ENCODE data around the gene PTPRF. TPM values are rescaled to one million over a fixed set of nuclear protein-coding genes. Genes with fewer than 3 reads are reported as not detected.
A peak's percentile ranks its signal among the peaks of the same experiment; 100 is the strongest.

PTPRF gene
- total RNA-seq, 1 donor from 2014 or later, result 66.7 TPM

DNA sequence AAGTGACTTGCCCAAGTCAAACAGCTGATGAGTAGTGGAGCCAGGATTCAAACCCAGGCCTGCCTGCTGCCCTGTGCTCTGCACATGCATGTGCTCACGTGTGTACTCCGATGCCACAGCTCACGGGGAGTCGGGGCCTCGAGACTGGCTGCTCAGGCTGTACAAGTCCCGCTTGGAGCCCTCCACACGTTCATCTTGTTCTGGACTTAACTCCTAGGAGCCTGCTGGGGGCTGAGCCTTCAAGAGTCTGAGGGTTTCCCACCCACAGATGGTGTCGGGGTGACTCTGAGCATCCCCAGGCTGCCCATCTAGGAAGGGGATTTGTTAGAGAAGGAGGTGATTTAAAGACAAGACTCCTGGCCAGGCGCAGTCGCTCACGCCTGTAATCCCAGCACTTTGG lies 83.5 kb downstream of the PTPRF start:
- peaks cover 35% of the 10 kb centered on the region for H3K36me3 Mint-ChIP-seq (ENCODE audit: low read depth)
- TF ChIP-seq, protein P1, sequence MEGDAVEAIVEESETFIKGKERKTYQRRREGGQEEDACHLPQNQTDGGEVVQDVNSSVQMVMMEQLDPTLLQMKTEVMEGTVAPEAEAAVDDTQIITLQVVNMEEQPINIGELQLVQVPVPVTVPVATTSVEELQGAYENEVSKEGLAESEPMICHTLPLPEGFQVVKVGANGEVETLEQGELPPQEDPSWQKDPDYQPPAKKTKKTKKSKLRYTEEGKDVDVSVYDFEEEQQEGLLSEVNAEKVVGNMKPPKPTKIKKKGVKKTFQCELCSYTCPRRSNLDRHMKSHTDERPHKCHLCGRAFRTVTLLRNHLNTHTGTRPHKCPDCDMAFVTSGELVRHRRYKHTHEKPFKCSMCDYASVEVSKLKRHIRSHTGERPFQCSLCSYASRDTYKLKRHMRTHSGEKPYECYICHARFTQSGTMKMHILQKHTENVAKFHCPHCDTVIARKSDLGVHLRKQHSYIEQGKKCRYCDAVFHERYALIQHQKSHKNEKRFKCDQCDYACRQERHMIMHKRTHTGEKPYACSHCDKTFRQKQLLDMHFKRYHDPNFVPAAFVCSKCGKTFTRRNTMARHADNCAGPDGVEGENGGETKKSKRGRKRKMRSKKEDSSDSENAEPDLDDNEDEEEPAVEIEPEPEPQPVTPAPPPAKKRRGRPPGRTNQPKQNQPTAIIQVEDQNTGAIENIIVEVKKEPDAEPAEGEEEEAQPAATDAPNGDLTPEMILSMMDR (IDR thresholded peaks at IDR 0.05), result no peak

DNA sequence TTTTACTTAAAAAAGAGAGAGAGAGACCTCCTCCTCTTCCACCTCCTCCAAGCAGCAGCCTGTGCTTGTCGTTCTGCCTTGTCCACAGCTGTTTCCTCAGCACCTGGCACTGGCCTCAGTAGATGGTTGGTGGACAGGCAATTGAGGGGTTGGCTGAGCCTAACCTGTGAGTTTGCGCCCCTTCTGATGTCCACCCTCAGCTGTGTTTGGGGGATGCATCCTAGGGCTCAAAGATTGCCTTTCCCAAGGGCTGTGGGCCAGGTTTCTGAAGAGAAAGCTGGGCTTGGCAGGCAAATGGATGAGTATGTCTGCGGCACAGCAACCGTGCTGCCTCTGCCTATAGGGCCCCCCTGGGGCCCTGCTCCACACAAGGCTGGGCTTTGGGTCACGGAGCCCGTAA lies 84.2 kb downstream of the PTPRF start:
- no peak overlapping the region for H3K4me3 Mint-ChIP-seq (ENCODE audit: unreplicated experiment)
- no peaks in the 10 kb centered on the region for H3K9me3 Mint-ChIP-seq (ENCODE audit: low read depth)
- H3K27ac Mint-ChIP-seq (ENCODE audit: unreplicated experiment), result no peak overlapping the region
- TF ChIP-seq, protein P1 (IDR thresholded peaks at IDR 0.05), result no peak
- DNase-seq (ENCODE audit: low spot score), result no peak
- peaks cover 33% of the 10 kb centered on the region for H3K36me3 Mint-ChIP-seq (ENCODE audit: low read depth)
- H3K4me1 Mint-ChIP-seq (ENCODE audit: low read depth), result no peaks in the 10 kb centered on the region
- no peaks in the 10 kb centered on the region for H3K27me3 Mint-ChIP-seq (ENCODE audit: low read depth)

More for the DNA sequence above, 83.5 kb downstream of the PTPRF start:
- H3K27ac Mint-ChIP-seq (ENCODE audit: unreplicated experiment), result no peak overlapping the region
- H3K9me3 Mint-ChIP-seq (ENCODE audit: low read depth), result no peaks in the 10 kb centered on the region
- DNase-seq (ENCODE audit: low spot score), result peak; percentile 80
- H3K4me3 Mint-ChIP-seq (ENCODE audit: unreplicated experiment), result no peak overlapping the region
- no peaks in the 10 kb centered on the region for H3K4me1 Mint-ChIP-seq (ENCODE audit: low read depth)
- H3K27me3 Mint-ChIP-seq (ENCODE audit: low read depth), result no peaks in the 10 kb centered on the region

DNA sequence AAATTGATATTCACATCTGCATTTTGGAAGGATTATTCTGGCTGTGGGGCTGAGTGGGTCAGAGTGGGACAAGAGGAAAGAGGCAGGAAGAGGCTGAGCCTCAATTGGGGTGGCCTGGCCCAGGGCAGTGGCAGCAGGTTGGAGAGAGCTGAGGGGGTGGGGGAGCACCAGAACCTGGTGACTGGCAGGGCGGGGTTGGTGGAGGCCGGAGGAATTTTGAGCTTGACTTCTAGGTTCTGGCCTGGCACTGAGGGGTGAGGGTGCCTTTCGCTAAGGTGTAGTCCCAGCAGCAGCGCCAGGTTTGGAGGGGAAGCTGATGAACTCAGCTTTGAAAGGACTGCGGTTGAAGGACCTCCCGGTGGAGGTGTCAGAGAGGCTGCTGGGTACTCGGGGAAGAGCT lies 85.7 kb downstream of the PTPRF start:
- Mint-ChIP-seq H3K4me1 (ENCODE audit: low read depth) (no peaks in the 10 kb centered on the region), H3K36me3 (ENCODE audit: low read depth) (peaks cover 26% of the 10 kb centered on the region), H3K27me3 (ENCODE audit: low read depth) (no peaks in the 10 kb centered on the region), H3K9me3 (ENCODE audit: low read depth) (no peaks in the 10 kb centered on the region), H3K27ac (ENCODE audit: unreplicated experiment) (no peak overlapping the region), H3K4me3 (ENCODE audit: unreplicated experiment) (no peak overlapping the region)
- DNase-seq (ENCODE audit: low spot score), result no peak
- TF ChIP-seq, protein P1 (IDR thresholded peaks at IDR 0.05), result no peak

DNA sequence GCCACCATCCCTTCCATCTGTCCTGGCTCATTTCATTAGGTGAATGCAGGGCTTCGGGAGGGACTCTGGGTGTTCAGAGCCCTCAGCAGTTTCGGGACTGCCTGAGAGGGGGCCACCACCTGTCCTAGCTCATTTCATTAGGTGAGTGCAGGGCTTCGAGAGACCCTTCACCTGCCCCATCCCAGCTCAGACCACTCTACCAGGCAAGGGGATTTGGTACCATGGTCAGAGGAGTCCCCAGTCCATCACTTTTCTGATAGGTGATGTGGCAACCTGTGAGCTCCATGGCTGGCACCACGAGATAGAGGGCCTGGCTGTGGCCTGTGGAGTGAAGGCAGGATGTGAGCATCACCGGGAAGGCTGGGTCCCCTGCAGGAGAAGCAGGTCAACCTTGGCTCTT lies 86.3 kb downstream of the PTPRF start:
- no peaks in the 10 kb centered on the region for H3K9me3 Mint-ChIP-seq (ENCODE audit: low read depth)
- no peaks in the 10 kb centered on the region for H3K27me3 Mint-ChIP-seq (ENCODE audit: low read depth)
- TF ChIP-seq, protein P1 (IDR thresholded peaks at IDR 0.05), result no peak
- no peaks in the 10 kb centered on the region for H3K4me1 Mint-ChIP-seq (ENCODE audit: low read depth)
- H3K36me3 Mint-ChIP-seq (ENCODE audit: low read depth), result peaks cover 27% of the 10 kb centered on the region
- no peak for DNase-seq (ENCODE audit: low spot score)
- H3K27ac Mint-ChIP-seq (ENCODE audit: unreplicated experiment), result no peak overlapping the region
- no peak overlapping the region for H3K4me3 Mint-ChIP-seq (ENCODE audit: unreplicated experiment)

DNA sequence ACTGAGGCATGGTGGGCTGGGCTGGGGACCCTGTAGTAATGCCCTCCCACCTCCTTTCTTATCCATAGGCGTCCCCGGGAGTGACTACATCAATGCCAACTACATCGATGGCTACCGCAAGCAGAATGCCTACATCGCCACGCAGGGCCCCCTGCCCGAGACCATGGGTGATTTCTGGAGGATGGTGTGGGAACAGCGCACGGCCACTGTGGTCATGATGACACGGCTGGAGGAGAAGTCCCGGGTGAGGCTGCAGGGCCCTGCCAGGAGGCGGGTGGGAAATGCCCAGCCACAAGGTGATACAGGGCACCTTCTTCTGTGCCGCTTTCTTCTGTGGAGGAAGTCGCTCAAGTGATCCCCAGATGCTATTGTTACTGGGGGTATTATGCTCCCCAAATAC lies 87.0 kb downstream of the PTPRF start:
- H3K27ac Mint-ChIP-seq (ENCODE audit: unreplicated experiment), result no peak overlapping the region
- no peak overlapping the region for H3K4me3 Mint-ChIP-seq (ENCODE audit: unreplicated experiment)
- TF ChIP-seq, protein P1 (IDR thresholded peaks at IDR 0.05), result no peak
- peaks cover 26% of the 10 kb centered on the region for H3K36me3 Mint-ChIP-seq (ENCODE audit: low read depth)
- peaks cover 6% of the 10 kb centered on the region for H3K4me1 Mint-ChIP-seq (ENCODE audit: low read depth)
- no peaks in the 10 kb centered on the region for H3K9me3 Mint-ChIP-seq (ENCODE audit: low read depth)
- DNase-seq (ENCODE audit: low spot score), result peak; percentile 83
- no peaks in the 10 kb centered on the region for H3K27me3 Mint-ChIP-seq (ENCODE audit: low read depth)
